Transverse colon (tissue), 4 donors: Measurements from ENCODE around the gene CASTOR1. TPM values are rescaled to one million over a fixed set of nuclear protein-coding genes. Genes with fewer than 3 reads are reported as not detected.

ENCODE experiments used
- DNase-seq: peaks from one replicate; pipeline ENCODE4 v3.0.0-alpha.2; 2019
- H3K27ac ChIP-seq, 4 donors: fragments of 200-600 bp; sonication (generic); 2 replicates each; pipeline ENCODE4 v1.5.1; 2016 to 2018; ENCODE audit warnings: inconsistent platforms in 4 of 4
- H3K27me3 ChIP-seq: fragments of 200-600 bp; sonication (generic); 2 replicates; pipeline ENCODE4 v1.5.1; 2017; ENCODE audit warnings: inconsistent platforms
- H3K36me3 ChIP-seq, 4 donors: fragments of 200-600 bp; sonication (generic); 2 replicates each; pipeline ENCODE4 v1.5.1; 2017 to 2019; ENCODE audit warnings: inconsistent platforms in 4 of 4
- H3K4me1 ChIP-seq, 4 donors: fragments of 200-600 bp; sonication (generic); 2 replicates each; pipeline ENCODE4 v1.5.1; 2017 to 2020; ENCODE audit warnings: inconsistent platforms in 4 of 4
- H3K4me3 ChIP-seq, 4 donors: fragments of 200-600 bp; sonication (generic); 1 replicate in 1 of 4; 2 replicates in 3 of 4; pipeline versions ENCODE4 v1.5.1 to v1.6.1; 2017 to 2019; ENCODE audit warnings: inconsistent platforms in 4 of 4
- H3K9me3 ChIP-seq, 2 donors: fragments of 200-600 bp; sonication (generic); 2 replicates each; pipeline ENCODE4 v1.5.1; 2017 to 2019; ENCODE audit warnings: inconsistent platforms in 2 of 2
- CTCF ChIP-seq, 5 experiments: fragments of 200-600 bp in 3 of 5; fragments of 450-650 bp in 2 of 5; sonication (generic) in 3 of 5; IDR thresholded peaks; 1 replicate in 2 of 5; 2 replicates in 3 of 5; pipeline ENCODE4 v1.5.1; 2016 to 2017; ENCODE audit warnings: antibody characterized with exemption in 5 of 5, inconsistent platforms in 3 of 5, mild to moderate bottlenecking in 2 of 5, moderate library complexity in 1 of 5
- EP300 ChIP-seq: sonication (generic); formaldehyde crosslinking; IDR thresholded peaks from one replicate; pipeline ENCODE4 v1.6.1; 2017; ENCODE audit warnings: antibody characterized with exemption, low read depth
- POLR2A ChIP-seq: fragments of 450-650 bp; IDR thresholded peaks from one replicate; pipeline ENCODE4 v1.6.1; 2016; ENCODE audit warnings: antibody characterized with exemption, mild to moderate bottlenecking, moderate library complexity
- POLR2AphosphoS5 ChIP-seq, 3 donors: sonication (generic); formaldehyde crosslinking; IDR thresholded peaks; one replicate each; pipeline ENCODE4 v1.6.1; 2016; ENCODE audit warnings: antibody characterized with exemption in 3 of 3
- WGBS, 2 donors: methylation state at CpG; one replicate each; pipeline ENCODE4 v1.1.5; 2018; ENCODE audit warnings: low coverage in 1 of 2; 5-methylcytosine and 5-hydroxymethylcytosine counted together
- in situ Hi-C, 4 donors: fragments of 200-750 bp; cut with MboI; loops; one replicate each; pipeline versions ENCODE4 v1.15.0 to v1.15.1; 2017; ENCODE audit warnings: low sequenced_read_pairs in 3 of 4, low pct_ligation_motif_present in 1 of 4, low pct_unique_long_range_greater_than_20kb in 1 of 4
- intact Hi-C: fragments of 100-400 bp; cut with DNase I; formaldehyde crosslinking; loops from one replicate; pipeline ENCODE4 v1.15.1; 2023; ENCODE audit warnings: low total_unique reads
- total RNA-seq, 4 donors: library from RNA; depleted of rRNA; stranded (reverse); fragments of >200 nt; gene quantifications; one replicate each; pipeline ENCODE4 v1.1.0, GENCODE V29; 2016

Gene CASTOR1
- total RNA-seq, 4 donors from 2014 or later, result 5.6 to 6.8 TPM; not detected in 2

GRCh38 chr22:30282616-30283046 is 6.7 kb downstream of the CASTOR1 start:
- Histone ChIP-seq H3K9me3 (no peaks in the 10 kb centered on the region), H3K4me1 (peaks cover 6 to 12% (median 11%) of the 10 kb centered on the region in 4 donors), H3K36me3 (no peaks in the 10 kb centered on the region), H3K27ac (no peak overlapping the region), H3K4me3 (no peak overlapping the region), H3K27me3 (no peaks in the 10 kb centered on the region)
- 65% methylated on average over 7 of the region's 7 CpGs; no CpG with 5 or more reads in 1 of the 2 donors for WGBS, 2 donors
- no peak for TF ChIP-seq POLR2AphosphoS5 (IDR thresholded peaks at IDR 0.05)
- in situ Hi-C loops, result loop anchor here in 2 of 4 donors (10.0 to 25.0 kb wide), 2 partner anchors 102 to 105 kb away; partner anchors contain the start of genes RNF215 (in 2 of the 2) and SEC14L2 (in 1 of the 2)
- no peak for DNase-seq
- intact Hi-C loops, result no loop called here

- intact Hi-C loops (no loop called here), in situ Hi-C loops (loop anchor here in 2 of 4 donors (10.0 to 25.0 kb wide), 2 partner anchors 104 to 107 kb away; partner anchors contain the start of genes RNF215 (in 2 of the 2) and SEC14L2 (in 1 of the 2))
- H3K9me3 ChIP-seq, result no peaks in the 10 kb centered on the region
- DNase-seq, result no peak
- no peaks in the 10 kb centered on the region for H3K27me3 ChIP-seq
- no peaks in the 10 kb centered on the region for H3K36me3 ChIP-seq
- TF ChIP-seq POLR2AphosphoS5 (IDR thresholded peaks at IDR 0.05) (no peak), EP300 (no peak), CTCF (IDR thresholded peaks at IDR 0.05) (no peak), POLR2A (no peak)
- H3K4me3 ChIP-seq, result no peak overlapping the region
- 66 to 82% methylated on average over 4 to 8 of the region's 8 CpGs for WGBS, 2 donors
- no peak overlapping the region for H3K27ac ChIP-seq
- H3K4me1 ChIP-seq, result peaks cover 6 to 14% (median 9%) of the 10 kb centered on the region in 4 donors
Measured at GRCh38 chr22:30280505-30280904, 8.8 kb downstream of the CASTOR1 start.

DNA sequence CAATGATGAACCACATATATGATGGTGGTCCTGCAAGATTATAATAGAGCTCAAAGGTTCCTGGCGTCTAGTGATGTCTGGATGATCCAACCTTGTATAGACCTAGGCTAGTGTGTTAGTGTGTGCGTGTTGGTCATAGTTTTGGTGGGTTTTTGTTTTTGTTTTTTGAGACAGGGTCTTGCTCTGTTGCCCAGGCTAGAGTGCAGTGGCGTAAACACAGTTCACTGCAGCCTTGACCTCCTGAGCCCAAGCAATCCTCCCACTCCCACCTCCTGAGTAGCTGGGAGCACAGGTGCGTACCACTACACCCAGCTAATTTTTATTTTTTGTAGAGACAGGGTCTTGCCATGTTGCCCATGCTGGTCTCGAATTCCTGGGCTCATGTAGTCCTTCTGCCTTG is 9.4 kb downstream of the CASTOR1 start:
- intact Hi-C loops (no loop called here), in situ Hi-C loops (loop anchor here in 2 of 4 donors (10.0 to 25.0 kb wide), 2 partner anchors 105 to 107 kb away; partner anchors contain the start of genes RNF215 (in 2 of the 2) and SEC14L2 (in 1 of the 2))
- Histone ChIP-seq H3K9me3 (no peaks in the 10 kb centered on the region), H3K36me3 (no peaks in the 10 kb centered on the region), H3K4me1 (peaks cover 6 to 14% (median 9%) of the 10 kb centered on the region in 4 donors), H3K27ac (no peak overlapping the region), H3K27me3 (no peaks in the 10 kb centered on the region), H3K4me3 (no peak overlapping the region)
- DNase-seq, result no peak
- WGBS, 2 donors, result 86 to 100% methylated on average over 3 to 5 of the region's 5 CpGs
- TF ChIP-seq CTCF (IDR thresholded peaks at IDR 0.05) (no peak), POLR2A (no peak), POLR2AphosphoS5 (IDR thresholded peaks at IDR 0.05) (no peak), EP300 (no peak)

DNA sequence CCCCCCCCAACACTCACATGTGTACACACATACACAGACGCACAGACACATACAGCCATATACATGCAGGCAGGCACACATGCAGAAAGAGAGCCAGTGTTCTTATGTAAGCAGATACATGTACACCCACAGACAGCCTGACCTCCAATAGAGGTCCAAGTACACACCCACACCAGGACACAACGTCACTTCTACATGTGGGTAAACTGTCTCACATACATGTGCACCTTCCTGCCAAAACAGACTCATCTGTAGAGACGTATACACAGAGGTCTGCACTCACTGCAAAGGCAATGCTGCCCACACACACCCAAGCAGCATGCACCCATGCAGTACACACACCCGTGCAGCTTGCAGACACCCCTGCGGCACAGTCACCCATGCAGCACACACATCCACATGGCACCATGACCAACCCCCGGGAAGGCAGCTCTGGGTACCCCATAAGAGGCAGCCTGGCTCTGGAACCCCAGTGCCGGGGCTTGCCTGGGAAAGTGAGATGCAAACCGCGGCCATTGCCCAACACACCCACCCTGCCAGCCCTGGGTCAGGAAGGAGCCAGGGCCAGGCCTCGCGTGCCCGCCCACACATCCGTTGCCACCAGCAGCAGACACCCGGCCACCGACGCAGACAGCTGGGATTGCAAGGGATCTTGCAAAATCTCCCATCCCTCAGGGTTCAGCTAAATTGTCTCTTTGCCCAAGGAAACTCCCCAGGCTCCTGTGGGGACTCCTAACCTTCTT is 10.1 kb downstream of the CASTOR1 start:
- Histone ChIP-seq H3K4me3 (no peak overlapping the region), H3K36me3 (no peaks in the 10 kb centered on the region), H3K4me1 (peaks cover 6 to 14% (median 9%) of the 10 kb centered on the region in 4 donors), H3K9me3 (no peaks in the 10 kb centered on the region), H3K27me3 (no peaks in the 10 kb centered on the region), H3K27ac (no peak overlapping the region)
- in situ Hi-C loops (loop anchor here in 1 of 4 donors (25.0 kb wide), 1 partner anchor 108 kb away; the partner anchor contains the start of genes RNF215 and SEC14L2), intact Hi-C loops (no loop called here)
- TF ChIP-seq POLR2A, result no peak
- no peak for TF ChIP-seq POLR2AphosphoS5 (IDR thresholded peaks at IDR 0.05)
- no peak for TF ChIP-seq CTCF (IDR thresholded peaks at IDR 0.05)
- no peak for TF ChIP-seq EP300
- no peak for DNase-seq
- 60 to 100% methylated on average over 1 to 12 of the region's 16 CpGs for WGBS, 2 donors
